HEK293T (cell line): ENCODE results near the gene PBRM1.

Source experiments
- CTCF ChIA-PET: fragments of 350-600 bp; formaldehyde crosslinking; extraction: SDS; loops from one replicate; lab custom pipeline; 2021; ENCODE audit warnings: antibody characterized with exemption, inconsistent platforms; lab: Yijun Ruan, JAX
- POLR2A ChIA-PET: fragments of 350-600 bp; formaldehyde crosslinking; extraction: SDS; loops from one replicate; lab custom pipeline; 2020; ENCODE audit warnings: antibody characterized with exemption, inconsistent platforms; lab: Yijun Ruan, JAX
- DNase-seq: peaks from one replicate; pipeline ENCODE4 v3.0.0; 2012; ENCODE audit warnings: mixed read lengths; ENCODE audit errors: extremely low spot score
- ARNT ChIP-seq: fragments of 450-650 bp; IDR thresholded peaks from 2 replicates; pipeline ENCODE4 v1.6.1; 2017; ENCODE audit warnings: mild to moderate bottlenecking
- BHLHE40 ChIP-seq: fragments of 450-650 bp; IDR thresholded peaks from 2 replicates; pipeline ENCODE4 v1.6.1; 2016; ENCODE audit warnings: mild to moderate bottlenecking, moderate library complexity, borderline replicate concordance
- CTBP1 ChIP-seq: fragments of 450-650 bp; IDR thresholded peaks from 2 replicates; pipeline ENCODE4 v1.6.1; 2016; ENCODE audit warnings: borderline replicate concordance
- ELF4 ChIP-seq: fragments of 450-650 bp; IDR thresholded peaks from 2 replicates; pipeline ENCODE4 v1.6.1; 2017; ENCODE audit warnings: antibody characterized with exemption
- FOXA1 ChIP-seq: fragments of 450-650 bp; IDR thresholded peaks from 2 replicates; pipeline ENCODE4 v1.6.1; 2016; ENCODE audit warnings: mild to moderate bottlenecking
- FOXK2 ChIP-seq: fragments of 450-650 bp; IDR thresholded peaks from 2 replicates; pipeline ENCODE4 v1.6.1; 2016; ENCODE audit warnings: mild to moderate bottlenecking
- FOXM1 ChIP-seq: fragments of 450-650 bp; IDR thresholded peaks from 2 replicates; pipeline ENCODE4 v1.6.1; 2017; ENCODE audit warnings: mild to moderate bottlenecking, borderline replicate concordance
- HDGF ChIP-seq: fragments of 450-650 bp; IDR thresholded peaks from 2 replicates; pipeline ENCODE4 v1.6.1; 2017; ENCODE audit warnings: antibody characterized with exemption, borderline replicate concordance
- L3MBTL2 ChIP-seq: fragments of 450-650 bp; conservative IDR thresholded peaks from 2 replicates; pipeline ENCODE4 v1.6.1; 2016; ENCODE audit warnings: mild to moderate bottlenecking
- LEF1 ChIP-seq: fragments of 450-650 bp; IDR thresholded peaks from 2 replicates; pipeline ENCODE4 v1.6.1; 2017; ENCODE audit warnings: mild to moderate bottlenecking, borderline replicate concordance
- NFRKB ChIP-seq: fragments of 450-650 bp; IDR thresholded peaks from 2 replicates; pipeline ENCODE4 v1.6.1; 2016; ENCODE audit warnings: mild to moderate bottlenecking, moderate library complexity
- SP1 ChIP-seq: fragments of 450-650 bp; IDR thresholded peaks from 2 replicates; pipeline ENCODE4 v1.6.1; 2017
- SUZ12 ChIP-seq: fragments of 450-650 bp; IDR thresholded peaks from 2 replicates; pipeline ENCODE4 v1.6.1; 2016; ENCODE audit warnings: mild to moderate bottlenecking
- TARDBP ChIP-seq: fragments of 450-650 bp; IDR thresholded peaks from 2 replicates; pipeline ENCODE4 v1.6.1; 2016
- ZNF384 ChIP-seq: fragments of 450-650 bp; IDR thresholded peaks from 2 replicates; pipeline ENCODE4 v1.6.1; 2016
- TF ChIP-seq, protein P1 (sequence below): fragments of 450-650 bp; IDR thresholded peaks from 2 replicates; pipeline ENCODE4 v1.6.1; 2016

PBRM1 gene

DNA sequence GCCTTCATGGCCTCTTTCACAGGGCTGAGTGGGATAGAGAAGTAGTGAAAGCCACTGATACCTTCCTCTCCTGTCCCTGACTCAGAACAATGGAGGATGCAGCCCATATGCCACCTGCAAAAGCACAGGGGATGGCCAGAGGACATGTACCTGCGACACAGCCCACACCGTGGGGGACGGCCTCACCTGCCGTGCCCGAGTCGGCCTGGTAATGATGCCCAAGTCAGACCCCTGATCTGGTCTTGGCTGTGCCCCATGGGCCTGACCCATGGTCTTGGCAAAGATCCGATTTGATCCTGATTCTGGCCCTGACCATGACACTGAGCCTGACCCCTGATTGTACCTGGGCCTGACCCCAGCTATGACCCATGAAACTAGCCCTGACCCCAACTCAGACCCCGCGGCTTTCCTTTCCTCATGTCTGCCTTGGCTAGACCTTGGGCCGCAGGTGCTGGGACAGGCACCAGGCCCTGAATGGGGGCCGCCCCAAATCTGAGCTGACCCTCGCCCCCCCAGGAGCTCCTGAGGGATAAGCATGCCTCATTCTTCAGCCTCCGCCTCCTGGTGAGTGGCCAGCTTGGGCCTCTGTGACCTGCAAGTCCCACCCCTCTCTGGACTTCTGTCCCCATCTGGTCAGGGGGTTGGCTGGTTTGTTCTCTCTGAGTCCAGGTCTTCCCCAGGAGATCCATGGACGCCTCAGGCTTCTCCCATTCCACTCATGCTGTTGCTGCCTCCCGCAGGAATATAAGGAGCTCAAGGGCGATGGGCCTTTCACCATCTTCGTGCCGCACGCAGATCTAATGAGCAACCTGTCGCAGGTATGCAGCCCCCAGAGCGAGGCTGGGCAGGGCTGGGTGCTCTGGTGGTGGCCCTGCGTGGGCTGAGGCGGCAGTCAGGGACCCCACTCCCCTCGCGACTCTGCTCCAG lies 167.7 kb downstream of the PBRM1 start:
- no peak for TF ChIP-seq FOXK2
- CTCF ChIA-PET: no interaction called here
- no peak for DNase-seq
- POLR2A ChIA-PET: interaction anchor here (0.7 to 1.5 kb wide), 5 partner anchors 9 to 253 kb away, joined by 3 read pairs; partner anchors contain the start of gene UQCC5

DNA sequence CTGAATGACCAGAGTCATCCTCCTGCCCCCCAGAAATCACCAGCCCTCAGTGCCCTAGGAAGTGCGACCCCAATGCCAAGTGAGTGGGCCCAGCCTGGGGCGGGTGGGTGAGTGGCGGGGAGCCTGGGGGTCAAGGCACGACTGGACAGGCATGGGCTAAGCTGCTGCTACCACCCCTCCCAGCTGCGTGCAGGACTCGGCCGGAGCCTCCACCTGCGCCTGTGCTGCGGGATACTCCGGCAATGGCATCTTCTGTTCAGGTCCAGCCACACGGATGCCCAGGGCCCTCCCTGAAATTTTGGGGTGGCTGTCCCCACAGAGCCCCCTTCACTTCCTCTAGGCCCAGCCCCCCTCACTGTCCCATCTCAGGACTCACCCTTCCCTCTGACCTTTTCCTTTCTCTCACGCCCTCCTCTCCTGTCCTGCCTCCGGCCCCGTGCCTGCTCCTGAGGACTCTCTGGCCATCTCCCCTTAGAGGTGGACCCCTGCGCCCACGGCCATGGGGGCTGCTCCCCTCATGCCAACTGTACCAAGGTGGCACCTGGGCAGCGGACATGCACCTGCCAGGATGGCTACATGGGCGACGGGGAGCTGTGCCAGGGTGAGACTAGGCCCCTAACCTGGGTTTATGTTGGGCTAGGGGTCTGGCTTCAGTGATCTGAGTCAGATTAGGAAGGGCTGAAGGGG lies 169.1 kb downstream of the PBRM1 start:
- ChIA-PET CTCF (no interaction called here), POLR2A (no interaction called here)
- no peak for TF ChIP-seq LEF1
- TF ChIP-seq CTBP1: no peak
- no peak for TF ChIP-seq ELF4
- TF ChIP-seq L3MBTL2: no peak
- no peak for TF ChIP-seq TARDBP
- TF ChIP-seq ARNT: no peak
- no peak for TF ChIP-seq FOXK2
- TF ChIP-seq FOXM1: no peak
- TF ChIP-seq SP1: no peak
- TF ChIP-seq SUZ12: no peak
- no peak for TF ChIP-seq FOXA1
- TF ChIP-seq HDGF: no peak
- no peak for TF ChIP-seq NFRKB
- TF ChIP-seq, protein P1, sequence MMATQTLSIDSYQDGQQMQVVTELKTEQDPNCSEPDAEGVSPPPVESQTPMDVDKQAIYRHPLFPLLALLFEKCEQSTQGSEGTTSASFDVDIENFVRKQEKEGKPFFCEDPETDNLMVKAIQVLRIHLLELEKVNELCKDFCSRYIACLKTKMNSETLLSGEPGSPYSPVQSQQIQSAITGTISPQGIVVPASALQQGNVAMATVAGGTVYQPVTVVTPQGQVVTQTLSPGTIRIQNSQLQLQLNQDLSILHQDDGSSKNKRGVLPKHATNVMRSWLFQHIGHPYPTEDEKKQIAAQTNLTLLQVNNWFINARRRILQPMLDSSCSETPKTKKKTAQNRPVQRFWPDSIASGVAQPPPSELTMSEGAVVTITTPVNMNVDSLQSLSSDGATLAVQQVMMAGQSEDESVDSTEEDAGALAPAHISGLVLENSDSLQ: no peak
- DNase-seq: no peak

DNA sequence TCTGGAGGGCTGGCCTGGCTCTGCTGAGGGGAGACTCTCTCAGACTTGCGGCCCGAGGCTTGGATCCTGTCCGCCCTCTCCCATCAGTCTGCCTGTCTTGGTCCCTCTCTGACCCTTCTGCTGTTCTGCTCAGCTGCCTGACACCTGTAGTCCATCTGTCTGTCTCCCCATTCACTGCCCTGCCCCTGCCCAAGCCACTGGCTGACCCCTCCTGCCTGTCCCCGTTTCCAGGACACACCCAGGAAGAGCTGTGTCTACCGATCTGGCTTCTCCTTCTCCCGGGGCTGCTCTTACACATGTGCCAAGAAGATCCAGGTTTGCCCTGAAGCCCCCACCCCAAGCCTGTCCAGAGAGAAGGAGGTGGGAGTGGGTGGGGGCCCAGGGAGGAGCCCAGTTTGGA lies 170.5 kb downstream of the PBRM1 start:
- ChIA-PET POLR2A (interaction anchor here (1.4 kb wide), 1 partner anchor 21 kb away, joined by 3 read pairs; the partner anchor contains the start of gene UQCC5), CTCF (no interaction called here)
- DNase-seq: no peak
- no peak for TF ChIP-seq L3MBTL2
- TF ChIP-seq SUZ12: no peak
- no peak for TF ChIP-seq FOXM1
- TF ChIP-seq, protein P1: no peak
- TF ChIP-seq ELF4: no peak
- no peak for TF ChIP-seq SP1
- TF ChIP-seq TARDBP: no peak
- no peak for TF ChIP-seq NFRKB
- TF ChIP-seq LEF1: no peak
- no peak for TF ChIP-seq ZNF384

DNA sequence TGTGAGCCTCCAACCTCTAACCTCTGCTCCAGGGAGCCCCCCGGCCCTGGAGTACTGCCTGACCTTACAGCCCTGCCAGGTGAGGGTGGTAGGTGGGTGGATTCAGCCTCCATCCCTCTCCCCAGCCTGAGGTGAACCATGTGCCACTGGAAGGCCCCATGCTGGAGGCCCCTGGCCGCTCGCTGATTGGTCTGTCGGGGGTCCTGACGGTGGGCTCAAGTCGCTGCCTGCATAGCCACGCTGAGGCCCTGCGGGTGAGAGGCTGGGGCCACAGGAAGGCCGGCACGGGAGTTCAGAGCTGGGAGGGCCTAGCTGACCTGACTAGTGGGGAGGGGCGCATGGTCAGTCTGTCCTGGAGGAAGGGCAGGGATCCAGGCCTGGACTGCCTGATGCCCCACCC lies 171.1 kb downstream of the PBRM1 start:
- ChIA-PET CTCF (no interaction called here), POLR2A (no interaction called here)
- TF ChIP-seq CTBP1 (no peak), L3MBTL2 (no peak), SUZ12 (no peak), FOXM1 (no peak)
- DNase-seq: no peak

DNA sequence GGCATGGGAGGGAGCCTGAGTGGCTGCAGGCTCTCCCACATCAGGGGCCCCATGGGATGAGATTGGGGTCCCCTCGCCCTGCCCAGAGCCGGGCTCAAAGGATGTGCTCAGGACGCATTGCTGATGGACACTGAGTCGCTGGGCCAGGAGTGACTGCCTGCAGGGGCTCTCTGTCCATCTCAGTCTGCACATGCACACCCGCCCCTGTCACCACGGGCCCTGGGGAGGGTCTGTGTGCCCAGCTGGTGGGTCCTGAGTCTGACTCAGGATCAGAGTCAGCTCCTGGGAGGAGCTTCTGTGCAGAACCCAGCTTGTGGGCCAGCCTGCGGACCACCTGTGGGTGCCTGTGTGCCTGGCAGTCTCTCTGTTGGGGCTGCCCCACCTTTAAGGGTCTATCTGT lies 172.4 kb downstream of the PBRM1 start:
- TF ChIP-seq SP1 (no peak), FOXA1 (no peak), CTBP1 (no peak), TARDBP (no peak), L3MBTL2 (no peak), NFRKB (no peak), HDGF (no peak), FOXM1 (no peak), ARNT (no peak), SUZ12 (no peak), BHLHE40 (no peak), FOXK2 (no peak), ELF4 (no peak), LEF1 (no peak), ZNF384 (no peak)
- TF ChIP-seq, protein P1: no peak
- CTCF ChIA-PET: no interaction called here
- POLR2A ChIA-PET: no interaction called here
- DNase-seq: no peak

DNA sequence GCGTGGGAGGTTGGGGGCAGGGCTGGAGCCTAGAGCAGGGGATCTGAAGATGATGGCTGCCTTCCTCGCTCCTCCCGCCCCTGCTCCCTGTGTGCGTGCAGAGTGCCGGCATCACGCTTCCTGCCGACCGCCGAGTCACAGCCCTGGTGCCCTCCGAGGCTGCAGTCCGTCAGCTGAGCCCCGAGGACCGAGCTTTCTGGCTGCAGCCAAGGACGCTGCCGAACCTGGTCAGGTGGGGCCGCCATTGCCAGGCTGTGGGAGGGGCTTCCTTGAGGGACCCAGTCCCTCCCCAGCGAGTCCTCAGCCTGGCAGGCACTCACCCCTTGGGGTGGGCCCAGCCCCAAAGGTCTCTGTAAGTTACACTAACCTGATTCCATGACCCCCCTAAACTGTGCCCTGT lies 173.0 kb downstream of the PBRM1 start:
- DNase-seq: no peak
- POLR2A ChIA-PET: no interaction called here
- TF ChIP-seq ARNT (no peak), FOXM1 (no peak), ELF4 (no peak), HDGF (no peak), ZNF384 (no peak), BHLHE40 (no peak), CTBP1 (no peak), SP1 (no peak)
- TF ChIP-seq, protein P1: no peak
- CTCF ChIA-PET: no interaction called here
